Neural crest cell (in vitro differentiated cells): ENCODE measurements around the gene LRMDA. TPM values are rescaled to one million over a fixed set of nuclear protein-coding genes. Genes with fewer than 3 reads are reported as not detected.

ENCODE experiments used
- DNase-seq: peaks from one replicate; pipeline ENCODE4 v3.0.0; 2021; ENCODE audit warnings: low read depth, mixed read lengths, low spot score
- H3K27ac Mint-ChIP-seq: one replicate; pipeline ENCODE4 v1.8.0; 2021; ENCODE audit warnings: mild to moderate bottlenecking, mixed read lengths; ENCODE audit not compliant: unreplicated experiment
- H3K27me3 Mint-ChIP-seq: 2 replicates; pipeline ENCODE4 v1.8.0; 2021; ENCODE audit warnings: low read depth, mild to moderate bottlenecking, mixed read lengths
- H3K36me3 Mint-ChIP-seq: 2 replicates; pipeline ENCODE4 v1.8.0; 2021; ENCODE audit warnings: low read depth, mild to moderate bottlenecking, mixed read lengths
- H3K4me1 Mint-ChIP-seq: 2 replicates; pipeline ENCODE4 v1.8.0; 2021; ENCODE audit warnings: mixed read lengths
- H3K4me3 Mint-ChIP-seq: one replicate; pipeline ENCODE4 v1.8.0; 2021; ENCODE audit warnings: mild to moderate bottlenecking, mixed read lengths
- H3K9me3 Mint-ChIP-seq: 2 replicates; pipeline ENCODE4 v1.8.0; 2021; ENCODE audit warnings: mixed read lengths
- total RNA-seq: library from RNA; stranded (reverse); gene quantifications from 2 replicates; pipeline ENCODE4 v1.2.1, GENCODE V29; 2021
- TF ChIP-seq, protein P1 (sequence below): fragments of 200-600 bp; sonication (generic); conservative IDR thresholded peaks from 2 replicates; pipeline ENCODE4 v1.5.0; 2021; ENCODE audit warnings: antibody characterized with exemption, mild to moderate bottlenecking

Gene LRMDA
- total RNA-seq, 1 donor from 2014 or later = 3.1 TPM

DNA sequence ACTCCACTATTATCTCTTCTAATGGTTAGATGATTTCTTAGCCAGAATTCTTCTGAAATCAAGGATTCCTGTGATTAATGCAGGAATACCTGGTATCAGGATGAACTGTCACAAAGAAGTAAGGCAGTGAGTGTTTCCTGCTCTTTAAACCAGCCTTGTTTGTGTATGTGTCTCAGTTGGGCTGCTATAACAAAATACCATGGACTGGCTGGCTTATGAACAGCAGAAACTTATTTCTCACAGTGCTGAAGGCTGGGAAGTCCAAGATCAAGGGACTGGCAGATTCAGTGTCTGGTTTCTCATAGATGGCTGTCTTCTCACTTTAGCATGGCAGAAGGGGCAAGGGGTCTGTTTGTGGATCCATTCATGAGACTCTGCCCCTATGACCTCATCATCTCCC is 42.7 kb downstream of the LRMDA start:
- Mint-ChIP-seq H3K4me3 (no peak overlapping the region), H3K9me3 (peaks cover 12% of the 10 kb centered on the region), H3K36me3 (no peaks in the 10 kb centered on the region), H3K27me3 (no peaks in the 10 kb centered on the region), H3K27ac (no peak overlapping the region), H3K4me1 (no peaks in the 10 kb centered on the region)
- no peak for DNase-seq
- TF ChIP-seq, protein P1, sequence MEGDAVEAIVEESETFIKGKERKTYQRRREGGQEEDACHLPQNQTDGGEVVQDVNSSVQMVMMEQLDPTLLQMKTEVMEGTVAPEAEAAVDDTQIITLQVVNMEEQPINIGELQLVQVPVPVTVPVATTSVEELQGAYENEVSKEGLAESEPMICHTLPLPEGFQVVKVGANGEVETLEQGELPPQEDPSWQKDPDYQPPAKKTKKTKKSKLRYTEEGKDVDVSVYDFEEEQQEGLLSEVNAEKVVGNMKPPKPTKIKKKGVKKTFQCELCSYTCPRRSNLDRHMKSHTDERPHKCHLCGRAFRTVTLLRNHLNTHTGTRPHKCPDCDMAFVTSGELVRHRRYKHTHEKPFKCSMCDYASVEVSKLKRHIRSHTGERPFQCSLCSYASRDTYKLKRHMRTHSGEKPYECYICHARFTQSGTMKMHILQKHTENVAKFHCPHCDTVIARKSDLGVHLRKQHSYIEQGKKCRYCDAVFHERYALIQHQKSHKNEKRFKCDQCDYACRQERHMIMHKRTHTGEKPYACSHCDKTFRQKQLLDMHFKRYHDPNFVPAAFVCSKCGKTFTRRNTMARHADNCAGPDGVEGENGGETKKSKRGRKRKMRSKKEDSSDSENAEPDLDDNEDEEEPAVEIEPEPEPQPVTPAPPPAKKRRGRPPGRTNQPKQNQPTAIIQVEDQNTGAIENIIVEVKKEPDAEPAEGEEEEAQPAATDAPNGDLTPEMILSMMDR = no peak

DNA sequence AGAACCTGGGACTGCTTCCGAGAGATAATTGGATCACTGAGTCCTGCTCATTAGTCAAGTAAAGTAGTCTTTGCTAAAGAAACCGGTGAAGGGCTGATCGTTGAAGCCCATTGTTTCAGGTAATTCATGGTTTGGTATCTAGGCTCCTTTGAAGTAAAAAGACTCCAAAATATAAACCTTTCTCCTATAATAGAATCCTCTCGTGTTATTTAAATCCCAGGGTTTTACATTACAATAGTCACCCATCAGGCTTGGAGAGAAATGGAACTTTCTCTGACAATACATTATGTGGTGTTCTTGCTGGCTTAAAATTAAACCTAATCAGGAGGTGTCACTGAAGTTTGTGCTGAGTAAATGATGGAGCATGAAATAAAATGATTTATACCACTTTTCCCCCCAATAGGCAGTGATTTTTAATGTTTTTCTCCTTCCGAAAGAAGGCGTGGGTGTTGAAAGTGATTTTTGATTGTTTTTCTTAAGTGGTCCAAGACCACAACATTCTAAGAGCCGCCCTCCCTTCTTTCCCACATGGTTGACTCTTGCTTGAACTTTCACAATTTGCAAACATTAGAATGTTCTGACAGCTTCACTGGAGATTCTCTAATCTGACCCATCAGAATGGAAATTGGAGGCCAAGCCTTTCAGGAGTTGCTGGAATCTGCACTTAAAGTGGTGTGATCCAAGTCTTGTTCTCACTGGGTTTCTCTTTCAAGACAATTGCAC is 44.2 kb downstream of the LRMDA start:
- TF ChIP-seq, protein P1 = no peak
- Mint-ChIP-seq H3K36me3 (no peaks in the 10 kb centered on the region), H3K9me3 (peaks cover 12% of the 10 kb centered on the region), H3K4me1 (no peaks in the 10 kb centered on the region), H3K4me3 (no peak overlapping the region), H3K27ac (no peak overlapping the region), H3K27me3 (no peaks in the 10 kb centered on the region)
- no peak for DNase-seq

DNA sequence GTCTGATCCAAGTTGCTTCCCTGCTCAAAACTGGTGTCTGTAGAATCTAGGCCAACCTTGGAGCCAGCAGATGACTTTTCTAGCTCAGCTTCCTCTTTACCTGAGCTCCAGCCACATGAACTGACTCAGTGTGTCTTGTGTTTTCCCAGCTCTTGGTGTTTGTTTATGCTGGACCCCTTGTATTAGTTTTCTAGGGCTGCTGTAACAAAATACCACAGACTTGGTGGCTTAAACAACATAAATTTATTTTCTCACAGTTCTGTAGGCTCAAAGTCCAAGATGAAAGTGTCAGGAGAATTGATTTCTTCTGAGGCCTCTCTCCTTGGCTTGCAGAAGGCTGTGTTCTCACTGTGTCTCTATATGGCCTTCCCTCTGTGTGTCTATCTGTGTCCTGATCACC is 45.1 kb downstream of the LRMDA start:
- DNase-seq = no peak
- Mint-ChIP-seq H3K4me3 (no peak overlapping the region), H3K27me3 (no peaks in the 10 kb centered on the region), H3K4me1 (no peaks in the 10 kb centered on the region), H3K27ac (no peak overlapping the region), H3K9me3 (peaks cover 12% of the 10 kb centered on the region), H3K36me3 (no peaks in the 10 kb centered on the region)
- TF ChIP-seq, protein P1 = no peak

DNA sequence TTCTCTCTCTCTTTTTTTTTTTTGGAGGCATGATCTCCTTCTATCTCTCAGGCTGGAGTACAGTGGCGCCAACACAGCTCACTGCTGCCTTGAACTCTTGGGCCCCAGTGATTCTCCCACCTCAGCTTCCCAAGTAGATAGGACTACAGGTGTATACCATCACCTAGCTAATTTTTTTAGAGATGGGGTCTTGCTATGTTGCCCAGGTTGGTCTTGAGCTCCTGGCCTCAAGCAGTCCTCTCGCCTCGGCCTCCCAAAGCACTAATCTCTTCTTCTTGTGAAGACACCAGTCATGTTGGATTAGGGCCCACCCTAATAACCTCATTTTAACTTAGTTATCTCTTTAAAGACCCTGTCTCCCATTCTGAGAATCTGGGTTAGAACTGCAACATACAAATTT is 45.6 kb downstream of the LRMDA start:
- TF ChIP-seq, protein P1 = no peak
- Mint-ChIP-seq H3K4me3 (no peak overlapping the region), H3K9me3 (peaks cover 12% of the 10 kb centered on the region), H3K27me3 (no peaks in the 10 kb centered on the region), H3K4me1 (no peaks in the 10 kb centered on the region), H3K27ac (no peak overlapping the region), H3K36me3 (no peaks in the 10 kb centered on the region)
- DNase-seq = no peak

DNA sequence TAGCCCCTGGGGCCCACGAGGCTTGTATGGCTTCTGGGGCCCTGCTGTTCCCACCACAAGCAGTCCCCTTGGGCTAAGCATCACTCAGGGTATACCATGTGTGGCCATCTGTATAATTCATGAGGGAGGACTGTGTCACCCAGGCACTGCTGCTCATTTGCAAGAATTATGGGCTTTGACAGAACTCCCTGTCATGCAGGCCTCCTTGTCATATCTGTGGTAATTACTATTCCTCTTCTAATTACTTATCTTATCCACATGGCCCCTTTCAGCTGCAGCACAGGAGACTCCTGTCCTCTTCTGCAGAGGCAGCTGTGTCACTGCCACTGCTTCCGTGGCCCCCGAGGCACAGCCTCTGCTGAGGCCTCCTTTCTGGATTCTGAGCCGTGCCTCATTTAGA is 46.3 kb downstream of the LRMDA start:
- DNase-seq = no peak
- H3K27ac Mint-ChIP-seq = no peak overlapping the region
- H3K4me3 Mint-ChIP-seq = no peak overlapping the region

More for the DNA sequence above, 46.3 kb downstream of the LRMDA start:
- no peaks in the 10 kb centered on the region for H3K27me3 Mint-ChIP-seq
- peaks cover 10% of the 10 kb centered on the region for H3K9me3 Mint-ChIP-seq
- no peaks in the 10 kb centered on the region for H3K36me3 Mint-ChIP-seq
- no peaks in the 10 kb centered on the region for H3K4me1 Mint-ChIP-seq
- TF ChIP-seq, protein P1 = no peak
